ENCODE results near the gene CDC14A.

The CDC14A gene

GRCh38 chr1:100535264-100535663 lies 183.0 kb downstream of the CDC14A start:
- H3K4me3 ChIP-seq (replicated peaks; ENCODE audit: low read depth, low read length): no peak overlapping the region
- DNase-seq (ENCODE audit: low read depth): no peak
- no peak for TF ChIP-seq CTCF (IDR thresholded peaks at IDR 0.05; ENCODE audit: low read length, missing control alignments)

- no peak for DNase-seq (ENCODE audit: low read depth)
- no peak for TF ChIP-seq CTCF (IDR thresholded peaks at IDR 0.05; ENCODE audit: low read length, missing control alignments)
- no peak overlapping the region for H3K4me3 ChIP-seq (replicated peaks; ENCODE audit: low read depth, low read length)
Observed at GRCh38 chr1:100536031-100536430, 183.7 kb downstream of the CDC14A start.

- TF ChIP-seq CTCF (IDR thresholded peaks at IDR 0.05; ENCODE audit: low read length, missing control alignments): peak; percentile 10
- H3K4me3 ChIP-seq (replicated peaks; ENCODE audit: low read depth, low read length): peak overlapping the region; percentile 40
- DNase-seq (ENCODE audit: low read depth): no peak
Observed at GRCh38 chr1:100538913-100539835, 186.9 kb downstream of the CDC14A start.

- no peak for TF ChIP-seq CTCF (IDR thresholded peaks at IDR 0.05; ENCODE audit: low read length, missing control alignments)
- peak; percentile 31 for DNase-seq (ENCODE audit: low read depth)
- peak overlapping the region; percentile 28 for H3K4me3 ChIP-seq (replicated peaks; ENCODE audit: low read depth, low read length)
Observed at GRCh38 chr1:100539836-100540536, 187.7 kb downstream of the CDC14A start.

- no peak overlapping the region for H3K4me3 ChIP-seq (replicated peaks; ENCODE audit: low read depth, low read length)
- DNase-seq (ENCODE audit: low read depth): no peak
- TF ChIP-seq CTCF (IDR thresholded peaks at IDR 0.05; ENCODE audit: low read length, missing control alignments): no peak
Observed at GRCh38 chr1:100542285-100542684, 190.0 kb downstream of the CDC14A start.

GRCh38 chr1:100543640-100544039 lies 191.3 kb downstream of the CDC14A start:
- TF ChIP-seq CTCF (IDR thresholded peaks at IDR 0.05; ENCODE audit: low read length, missing control alignments): peak; percentile 28
- no peak overlapping the region for H3K4me3 ChIP-seq (replicated peaks; ENCODE audit: low read depth, low read length)
- no peak for DNase-seq (ENCODE audit: low read depth)
